SK-N-MC (cell line): ENCODE measurements around the gene DEGS2.
"Not testable (repeated sequence)": the region's sequence is repeated elsewhere in the genome, so short reads cannot be mapped to it uniquely, and the experiment has no call there.

ENCODE experiments used
- DNase-seq: peaks from one replicate; pipeline ENCODE4 v3.0.0-alpha.2; 2011; ENCODE audit warnings: low read depth, low spot score
- H3K27ac ChIP-seq: fragments of 200-600 bp; sonication (generic); 2 replicates; pipeline ENCODE4 v1.5.1; 2016; ENCODE audit warnings: mixed run types
- H3K36me3 ChIP-seq: fragments of 200-600 bp; sonication (generic); 2 replicates; pipeline ENCODE4 v1.6.1; 2017; ENCODE audit warnings: antibody characterized with exemption, low read length, mixed read lengths; ENCODE audit not compliant: insufficient read depth
- H3K4me3 ChIP-seq: fragments of 200-600 bp; sonication (generic); 2 replicates; pipeline ENCODE4 v1.5.1; 2016
- H3K9ac ChIP-seq: fragments of 200-600 bp; sonication (generic); 2 replicates; pipeline ENCODE4 v1.8.0; 2017; ENCODE audit warnings: mixed run types, mixed read lengths; ENCODE audit not compliant: insufficient read length
- H3K9me3 ChIP-seq: fragments of 200-600 bp; sonication (generic); 2 replicates; pipeline ENCODE4 v1.6.1; 2017; ENCODE audit warnings: low read depth, mild to moderate bottlenecking, antibody characterized with exemption, low read length, moderate library complexity, mixed read lengths
- EZH2 ChIP-seq: fragments of 200-600 bp; sonication (generic); IDR thresholded peaks from one replicate; pipeline ENCODE4 v1.6.1; 2017; ENCODE audit warnings: antibody characterized with exemption
- FOXP2 ChIP-seq: optimal IDR thresholded peaks from 2 replicates; pipeline ENCODE3; 2011; ENCODE audit warnings: mild to moderate bottlenecking, moderate library complexity; ENCODE audit not compliant: insufficient read depth; ENCODE audit errors: extremely low read length, control extremely low read depth
- POLR2AphosphoS5 ChIP-seq: IDR thresholded peaks from 2 replicates; pipeline ENCODE4 v1.6.1; 2012; ENCODE audit warnings: mild to moderate bottlenecking, low read depth, low read length, borderline replicate concordance

DEGS2 gene

GRCh38 chr14:100165831-100166440 lies 6.5 kb upstream of the DEGS2 start:
- no peaks in the 10 kb centered on the region for H3K36me3 ChIP-seq
- no peak overlapping the region for H3K9ac ChIP-seq
- no peaks in the 10 kb centered on the region for H3K9me3 ChIP-seq
- H3K4me3 ChIP-seq: peak overlapping the region; percentile 72
- TF ChIP-seq FOXP2 (no peak), POLR2AphosphoS5 (no peak), EZH2 (no peak)
- DNase-seq: no peak
- H3K27ac ChIP-seq: no peak overlapping the region

GRCh38 chr14:100165376-100165775 lies 5.9 kb upstream of the DEGS2 start:
- no peak overlapping the region for H3K4me3 ChIP-seq
- TF ChIP-seq FOXP2: no peak
- TF ChIP-seq EZH2: no peak
- TF ChIP-seq POLR2AphosphoS5: no peak
- no peak overlapping the region for H3K9ac ChIP-seq
- no peak overlapping the region for H3K27ac ChIP-seq
- H3K9me3 ChIP-seq: no peaks in the 10 kb centered on the region
- H3K36me3 ChIP-seq: no peaks in the 10 kb centered on the region
- no peak for DNase-seq

- no peak for DNase-seq
- TF ChIP-seq EZH2 (no peak), FOXP2 (no peak), POLR2AphosphoS5 (no peak)
- no peak overlapping the region for H3K4me3 ChIP-seq
- no peak overlapping the region for H3K27ac ChIP-seq
- no peaks in the 10 kb centered on the region for H3K36me3 ChIP-seq
- H3K9ac ChIP-seq: no peak overlapping the region
- H3K9me3 ChIP-seq: no peaks in the 10 kb centered on the region
These were observed 1.1 kb upstream of the DEGS2 start for GRCh38 chr14:100160534-100160916.

GRCh38 chr14:100159865-100160533 lies 554 bp upstream of the DEGS2 start:
- H3K9ac ChIP-seq: no peak overlapping the region
- DNase-seq: no peak
- no peaks in the 10 kb centered on the region for H3K9me3 ChIP-seq
- H3K27ac ChIP-seq: no peak overlapping the region
- no peaks in the 10 kb centered on the region for H3K36me3 ChIP-seq
- H3K4me3 ChIP-seq: peak overlapping the region; percentile 74
- TF ChIP-seq EZH2 (no peak), FOXP2 (no peak), POLR2AphosphoS5 (no peak)

- no peak overlapping the region for H3K9ac ChIP-seq
- no peaks in the 10 kb centered on the region for H3K36me3 ChIP-seq
- peak overlapping the region; percentile 74 for H3K4me3 ChIP-seq
- H3K9me3 ChIP-seq: no peaks in the 10 kb centered on the region
- no peak for TF ChIP-seq POLR2AphosphoS5
- TF ChIP-seq FOXP2: no peak
- TF ChIP-seq EZH2: no peak
- no peak overlapping the region for H3K27ac ChIP-seq
- DNase-seq: no peak
These were observed 815 bp downstream of the DEGS2 start for GRCh38 chr14:100158566-100159093.

GRCh38 chr14:100157548-100158232 lies 1.8 kb downstream of the DEGS2 start:
- DNase-seq, H3K36me3 ChIP-seq, H3K9ac ChIP-seq, H3K27ac ChIP-seq, H3K9me3 ChIP-seq, H3K4me3 ChIP-seq: not testable (repeated sequence)

GRCh38 chr14:100156776-100157175 lies 2.7 kb downstream of the DEGS2 start:
- Histone ChIP-seq H3K9ac (no peak overlapping the region), H3K27ac (no peak overlapping the region), H3K9me3 (no peaks in the 10 kb centered on the region), H3K36me3 (no peaks in the 10 kb centered on the region), H3K4me3 (no peak overlapping the region)
- no peak for TF ChIP-seq POLR2AphosphoS5
- no peak for TF ChIP-seq EZH2
- TF ChIP-seq FOXP2: no peak
- DNase-seq: no peak

GRCh38 chr14:100155756-100156616 lies 3.5 kb downstream of the DEGS2 start:
- Histone ChIP-seq H3K27ac (no peak overlapping the region), H3K9me3 (no peaks in the 10 kb centered on the region), H3K36me3 (no peaks in the 10 kb centered on the region), H3K9ac (no peak overlapping the region), H3K4me3 (no peak overlapping the region)
- no peak for TF ChIP-seq EZH2
- TF ChIP-seq POLR2AphosphoS5: no peak
- no peak for TF ChIP-seq FOXP2
- DNase-seq: no peak
